Activated T-helper 1 cell treated with Interleukin-2 at 50 U/mL for 16 hours (primary cell): Measurements from ENCODE around the gene PAIP2.
"Not testable (repeated sequence)": the region's sequence is repeated elsewhere in the genome, so short reads cannot be mapped to it uniquely, and the experiment has no call there.

Source experiments
- DNase-seq: peaks from one replicate; pipeline ENCODE4 v3.0.0-alpha.2; 2020; ENCODE audit warnings: low read depth

PAIP2 gene

GRCh38 chr5:139378101-139378825, 36.6 kb downstream of the PAIP2 start:
- DNase-seq = no peak

GRCh38 chr5:139378941-139379361, 37.3 kb downstream of the PAIP2 start:
- DNase-seq = no peak

GRCh38 chr5:139379626-139380449, 38.2 kb downstream of the PAIP2 start:
- no peak for DNase-seq

- no peak for DNase-seq
Measured at GRCh38 chr5:139381837-139382761, 40.4 kb downstream of the PAIP2 start.

- no peak for DNase-seq
Measured at GRCh38 chr5:139382807-139383206, 41.2 kb downstream of the PAIP2 start.

- DNase-seq = no peak
Measured at GRCh38 chr5:139383275-139383992, 41.8 kb downstream of the PAIP2 start, which contains the start of gene SLC23A1. Gene SLC23A1 (minus strand): TSS chr5:139383297. CDS start chr5:139383253, 44 bp downstream.

GRCh38 chr5:139383993-139384590, 42.4 kb downstream of the PAIP2 start:
- DNase-seq = no peak

GRCh38 chr5:139384591-139385051, 43.0 kb downstream of the PAIP2 start:
- DNase-seq = no peak

- DNase-seq = no peak
Measured at GRCh38 chr5:139385061-139386049, 43.7 kb downstream of the PAIP2 start.

- DNase-seq = no peak
Measured at GRCh38 chr5:139386050-139386438, 44.4 kb downstream of the PAIP2 start.

- DNase-seq = not testable (repeated sequence)
Measured at GRCh38 chr5:139386956-139387355, 45.3 kb downstream of the PAIP2 start.

- DNase-seq = no peak
Measured at GRCh38 chr5:139387611-139388197, 46.0 kb downstream of the PAIP2 start.

GRCh38 chr5:139388198-139388821, 46.7 kb downstream of the PAIP2 start:
- no peak for DNase-seq

GRCh38 chr5:139389701-139390638, 48.3 kb downstream of the PAIP2 start, which contains the start of gene MZB1:
Gene MZB1 (minus strand): TSS chr5:139389913. CDS start chr5:139389856, 57 bp downstream.
- peak; percentile 25 for DNase-seq

- no peak for DNase-seq
Measured at GRCh38 chr5:139390639-139391569, 49.2 kb downstream of the PAIP2 start.

- DNase-seq = no peak
Measured at GRCh38 chr5:139391570-139392323, 50.1 kb downstream of the PAIP2 start.
